A673 (cell line): ENCODE measurements around the gene PTGES3L. TPM values are rescaled to one million over a fixed set of nuclear protein-coding genes. Genes with fewer than 3 reads are reported as not detected.

ENCODE experiments used
- BruUV-seq: library from RNA; stranded (reverse); fragments of 400-500 nt; replicated peaks from 2 replicates; lab custom pipeline; 2021; lab: Mats Ljungman, UMichigan
- CTCF ChIA-PET: fragments of 300-600 bp; sonication (Branson Sonifier 250); formaldehyde crosslinking; loops from one replicate; lab custom pipeline; 2022; ENCODE audit warnings: antibody characterized with exemption; lab: Charles Lee
- POLR2A ChIA-PET: fragments of 300-600 bp; sonication (Branson Sonifier 250); formaldehyde crosslinking; loops from one replicate; lab custom pipeline; 2022; ENCODE audit warnings: antibody characterized with exemption; ENCODE audit not compliant: low non-redundant PET; lab: Charles Lee
- DNase-seq: peaks from one replicate; pipeline ENCODE4 v3.0.0-alpha.2; 2015; ENCODE audit warnings: low spot score
- H3K27ac ChIP-seq: fragments of 200-600 bp; sonication (generic); 2 replicates; pipeline ENCODE4 v1.5.1; 2016; ENCODE audit warnings: mixed run types, low read depth, mild to moderate bottlenecking, mixed read lengths, antibody characterized with exemption, low read length; ENCODE audit not compliant: poor library complexity, severe bottlenecking
- H3K27me3 ChIP-seq: fragments of 200-600 bp; sonication (generic); replicated peaks from 2 replicates; pipeline ENCODE4 v1.6.1; 2017; ENCODE audit warnings: mixed run types, low read depth, mild to moderate bottlenecking, mixed read lengths, antibody characterized with exemption, low read length; ENCODE audit not compliant: insufficient read depth, poor library complexity
- H3K36me3 ChIP-seq: fragments of 200-600 bp; sonication (generic); 2 replicates; pipeline ENCODE4 v1.6.1; 2016; ENCODE audit warnings: mixed run types, mild to moderate bottlenecking, mixed read lengths, antibody characterized with exemption, low read length; ENCODE audit not compliant: insufficient read depth, poor library complexity, severe bottlenecking
- H3K4me1 ChIP-seq: fragments of 200-600 bp; sonication (generic); 2 replicates; pipeline ENCODE4 v1.6.1; 2017; ENCODE audit warnings: mixed run types, mild to moderate bottlenecking, mixed read lengths, antibody characterized with exemption, low read length; ENCODE audit not compliant: insufficient read depth, poor library complexity, severe bottlenecking
- H3K4me3 ChIP-seq: fragments of 200-600 bp; sonication (generic); 2 replicates; pipeline ENCODE4 v1.5.1; 2016; ENCODE audit warnings: low read depth, mixed run types, mild to moderate bottlenecking, mixed read lengths, low read length; ENCODE audit not compliant: poor library complexity, severe bottlenecking
- H3K9me3 ChIP-seq: fragments of 200-600 bp; sonication (generic); 2 replicates; pipeline ENCODE4 v1.6.1; 2016; ENCODE audit warnings: mixed run types, low read depth, mild to moderate bottlenecking, mixed read lengths, antibody characterized with exemption, low read length; ENCODE audit not compliant: poor library complexity, severe bottlenecking
- CTCF ChIP-seq: fragments of 300-800, 200-600 bp; sonication (generic); conservative IDR thresholded peaks from 2 replicates; pipeline ENCODE4 v1.5.1; 2017; ENCODE audit warnings: low read depth, mild to moderate bottlenecking, antibody characterized with exemption, low read length, moderate library complexity, mixed read lengths
- EZH2 ChIP-seq: fragments of 200-600 bp; sonication (generic); IDR thresholded peaks from 2 replicates; pipeline ENCODE4 v1.6.1; 2017; ENCODE audit warnings: borderline replicate concordance, low read depth, mild to moderate bottlenecking, mixed read lengths, antibody characterized with exemption, low read length; ENCODE audit not compliant: poor library complexity, severe bottlenecking
- intact Hi-C: fragments of 100-400 bp; cut with micrococcal nuclease; formaldehyde crosslinking; loops from one replicate; pipeline ENCODE4 v1.10.0; 2022; ENCODE audit not compliant: unreplicated experiment
- total RNA-seq: library from RNA; stranded (reverse); gene quantifications from 2 replicates; pipeline ENCODE4 v1.2.3, GENCODE V29; 2021

PTGES3L gene
- total RNA-seq, 1 experiment from 2014 or later, result 0.64 TPM

- no peak for TF ChIP-seq EZH2
- TF ChIP-seq CTCF, result no peak
These were observed 60.9 kb downstream of the PTGES3L start for GRCh38 chr17:42918902-42919521.

More at GRCh38 chr17:42918902-42919521, 60.9 kb downstream of the PTGES3L start:
- intact Hi-C loops, result no loop called here
- H3K9me3 ChIP-seq, result no peaks in the 10 kb centered on the region
- no peak overlapping the region for H3K27ac ChIP-seq
- ChIA-PET CTCF (interaction anchor here (0.7 kb wide), 1 partner anchor 199 kb away, joined by 5 read pairs; no protein-coding TSS in a partner anchor), POLR2A (interaction anchor here (0.6 kb wide), 1 partner anchor 104 kb away, joined by 7 read pairs; no protein-coding TSS in a partner anchor)
- DNase-seq, result no peak
- no peaks in the 10 kb centered on the region for H3K4me1 ChIP-seq
- BruUV-seq, result no TSS peak
- H3K36me3 ChIP-seq, result no peaks in the 10 kb centered on the region
- H3K27me3 ChIP-seq, result no peaks in the 10 kb centered on the region
- no peak overlapping the region for H3K4me3 ChIP-seq

Other genes with a start within 250 kb of the PTGES3L start
- gene EZH1, start 235.0 kb downstream of the PTGES3L start, total RNA-seq, result 16.4 and 19.5 TPM in 2 replicates
- gene RAMP2, start 218.9 kb downstream of the PTGES3L start, total RNA-seq, result 3.8 and 5.0 TPM in 2 replicates
- 34.3 and 35.6 TPM in 2 replicates for gene VPS25, start 206.6 kb downstream of the PTGES3L start, total RNA-seq
- 0.11 and 0.37 TPM in 2 replicates for gene WNK4, start 199.5 kb downstream of the PTGES3L start, total RNA-seq
- 29.0 and 30.5 TPM in 2 replicates for gene COA3, start 181.4 kb downstream of the PTGES3L start, total RNA-seq
- not detected in 2 replicates for gene CNTD1, start 181.2 kb downstream of the PTGES3L start, total RNA-seq
- gene BECN1, start 155.8 kb downstream of the PTGES3L start, total RNA-seq, result 34.2 and 36.0 TPM in 2 replicates
- gene PSME3, start 146.7 kb downstream of the PTGES3L start, total RNA-seq, result 93.7 and 120 TPM in 2 replicates
- 1.2 and 1.4 TPM in 2 replicates for gene AOC2, start 135.5 kb downstream of the PTGES3L start, total RNA-seq
- gene AOC3, start 128.9 kb downstream of the PTGES3L start, total RNA-seq, result 0.62 and 0.70 TPM in 2 replicates
- not detected in 2 replicates for gene G6PC1, start 79.3 kb downstream of the PTGES3L start, total RNA-seq
- gene AARSD1, start 15.6 kb downstream of the PTGES3L start, total RNA-seq, result 32.9 and 36.0 TPM in 2 replicates
- gene RUNDC1, start 485 bp upstream of the PTGES3L start, total RNA-seq, result 7.3 and 8.0 TPM in 2 replicates
- 547 and 560 TPM in 2 replicates for gene RPL27, start 18.3 kb upstream of the PTGES3L start, total RNA-seq
- 4.9 and 7.2 TPM in 2 replicates for gene IFI35, start 26.7 kb upstream of the PTGES3L start, total RNA-seq
- 45.2 and 47.0 TPM in 2 replicates for gene VAT1, start 42.3 kb upstream of the PTGES3L start, total RNA-seq
- 5.5 and 6.7 TPM in 2 replicates for gene RND2, start 45.2 kb upstream of the PTGES3L start, total RNA-seq
- gene BRCA1, start 145.3 kb upstream of the PTGES3L start, total RNA-seq, result 24.2 and 32.9 TPM in 2 replicates
- 19.5 and 23.0 TPM in 2 replicates for gene NBR1, start 191.1 kb upstream of the PTGES3L start, total RNA-seq
- gene TMEM106A, start 231.8 kb upstream of the PTGES3L start, total RNA-seq, result 1.8 and 2.1 TPM in 2 replicates
- not detected in 2 replicates for gene CCDC200, start 248.5 kb upstream of the PTGES3L start, total RNA-seq